IMR-90 (cell line): ENCODE measurements around the gene ASRGL1. TPM values are rescaled to one million over a fixed set of nuclear protein-coding genes. Genes with fewer than 3 reads are reported as not detected.

ENCODE experiments used
- ATAC-seq: fragments of 200-7000 bp; cut with Tn5 transposase; 2 replicates; pipeline ENCODE4 v1.9.1; 2020; ENCODE audit warnings: low read depth, mild to moderate bottlenecking, moderate library complexity
- BruUV-seq: library from RNA; stranded (reverse); fragments of 400-500 nt; replicated peaks from 2 replicates; lab custom pipeline; 2021; lab: Mats Ljungman, UMichigan
- CTCF ChIA-PET: fragments of 300-600 bp; formaldehyde crosslinking; extraction: SDS; loops from one replicate; lab custom pipeline; 2021; ENCODE audit warnings: antibody characterized with exemption; lab: Yijun Ruan, JAX
- POLR2A ChIA-PET: fragments of 300-600 bp; sonication (Branson Sonifier 250); formaldehyde crosslinking; loops from one replicate; lab custom pipeline; 2022; ENCODE audit warnings: antibody characterized with exemption; ENCODE audit not compliant: unreplicated experiment; lab: Charles Lee
- DNase-seq: peaks from one replicate; pipeline ENCODE4 v3.0.0; 2013
- H2AFZ ChIP-seq: replicated peaks from 2 replicates; pipeline ENCODE3; 2013; ENCODE audit warnings: low read length, mild to moderate bottlenecking; ENCODE audit not compliant: poor library complexity
- H2AK5ac ChIP-seq: 2 replicates; pipeline ENCODE4 v1.6.1; 2013; ENCODE audit warnings: low read depth, low read length, inconsistent platforms
- H2AK9ac ChIP-seq: replicated peaks from 2 replicates; pipeline ENCODE3; 2013; ENCODE audit warnings: mild to moderate bottlenecking, low read depth, low read length, moderate library complexity; ENCODE audit not compliant: poor library complexity
- H2BK120ac ChIP-seq: 2 replicates; pipeline ENCODE4 v1.6.1; 2013; ENCODE audit warnings: low read depth, low read length, inconsistent platforms
- H2BK15ac ChIP-seq: 3 replicates; pipeline ENCODE4 v1.6.1; 2013; ENCODE audit warnings: low read depth, low read length, inconsistent platforms
- H2BK20ac ChIP-seq: 2 replicates; pipeline ENCODE4 v1.6.1; 2013; ENCODE audit warnings: low read depth, mild to moderate bottlenecking, inconsistent platforms, low read length, moderate library complexity
- H2BK5ac ChIP-seq: 2 replicates; pipeline ENCODE4 v1.6.1; 2013; ENCODE audit warnings: mild to moderate bottlenecking, low read depth, low read length, inconsistent platforms; ENCODE audit not compliant: poor library complexity, severe bottlenecking
- H3K14ac ChIP-seq: replicated peaks from 2 replicates; pipeline ENCODE4 v1.6.1; 2013; ENCODE audit warnings: low read depth, low read length, inconsistent platforms
- H3K18ac ChIP-seq: 2 replicates; pipeline ENCODE4 v1.6.1; 2013; ENCODE audit warnings: low read depth, low read length, control low read depth
- H3K23ac ChIP-seq: 2 replicates; pipeline ENCODE4 v1.6.1; 2013; ENCODE audit warnings: low read depth, low read length, inconsistent platforms
- H3K27ac ChIP-seq: 2 replicates; pipeline ENCODE4 v1.5.1; 2013; ENCODE audit warnings: mild to moderate bottlenecking, control low read depth, low read length; ENCODE audit not compliant: insufficient read depth
- H3K27me3 ChIP-seq: 2 replicates; pipeline ENCODE4 v1.6.1; 2013; ENCODE audit warnings: low read length; ENCODE audit not compliant: control insufficient read depth, insufficient read depth
- H3K36me3 ChIP-seq: 2 replicates; pipeline ENCODE4 v1.6.1; 2013; ENCODE audit warnings: low read length, mixed read lengths; ENCODE audit not compliant: control insufficient read depth, insufficient read depth
- H3K4ac ChIP-seq: 2 replicates; pipeline ENCODE4 v1.6.1; 2013; ENCODE audit warnings: low read depth, low read length, inconsistent platforms
- H3K4me1 ChIP-seq: 2 replicates; pipeline ENCODE4 v1.6.1; 2013; ENCODE audit warnings: low read length, mixed read lengths; ENCODE audit not compliant: control insufficient read depth, insufficient read depth
- H3K4me2 ChIP-seq: 2 replicates; pipeline ENCODE4 v1.6.1; 2013; ENCODE audit warnings: low read depth, mild to moderate bottlenecking, control low read depth, low read length, moderate library complexity
- H3K4me3 ChIP-seq: 2 replicates; pipeline ENCODE4 v1.5.1; 2013; ENCODE audit warnings: low read depth, mild to moderate bottlenecking, control low read depth, low read length, moderate library complexity; ENCODE audit not compliant: insufficient read depth
- H3K56ac ChIP-seq: 2 replicates; pipeline ENCODE4 v1.6.1; 2013; ENCODE audit warnings: low read length, inconsistent platforms; ENCODE audit not compliant: insufficient read depth; ENCODE audit errors: extremely low read depth
- H3K79me1 ChIP-seq, 2 experiments: 2 replicates each; pipeline ENCODE4 v1.6.1; 2013; ENCODE audit warnings: low read length in 2 of 2, inconsistent platforms in 1 of 2, low read depth in 1 of 2
- H3K9ac ChIP-seq: 2 replicates; pipeline ENCODE4 v1.6.1; 2013; ENCODE audit warnings: low read depth, low read length, control low read depth
- H3K9me1 ChIP-seq: 2 replicates; pipeline ENCODE4 v1.6.1; 2013; ENCODE audit warnings: low read length, inconsistent platforms; ENCODE audit not compliant: insufficient read depth
- H3K9me3 ChIP-seq: 2 replicates; pipeline ENCODE4 v1.6.1; 2013; ENCODE audit warnings: low read length; ENCODE audit not compliant: control insufficient read depth, insufficient read depth
- H4K20me1 ChIP-seq: 2 replicates; pipeline ENCODE4 v1.6.1; 2013; ENCODE audit warnings: low read length, inconsistent platforms; ENCODE audit not compliant: insufficient read depth
- H4K5ac ChIP-seq: 2 replicates; pipeline ENCODE4 v1.6.1; 2013; ENCODE audit warnings: mild to moderate bottlenecking, low read depth, low read length, control low read depth
- H4K8ac ChIP-seq, 2 experiments: 2 replicates each; pipeline ENCODE4 v1.6.1; 2013; ENCODE audit warnings: low read depth in 2 of 2, low read length in 2 of 2, control low read depth in 1 of 2, inconsistent platforms in 1 of 2
- H4K91ac ChIP-seq: 2 replicates; pipeline ENCODE4 v1.6.1; 2013; ENCODE audit warnings: low read depth, low read length, inconsistent platforms; ENCODE audit not compliant: insufficient read depth
- USF2 ChIP-seq: fragments of 150-350 bp; IDR thresholded peaks from 2 replicates; pipeline ENCODE4 v1.6.1; 2017; ENCODE audit warnings: mild to moderate bottlenecking, antibody characterized with exemption, low read length, low read depth
- WGBS, 2 experiments: methylation state at CpG; one replicate each; pipeline versions ENCODE4 v1.1.5 to v1.1.7; 2013; ENCODE audit warnings: missing lambda C conversion rate in 2 of 2; ENCODE audit not compliant: insufficient read length in 1 of 2; ENCODE audit errors: extremely low coverage in 2 of 2; 5-methylcytosine and 5-hydroxymethylcytosine counted together
- dilution Hi-C: fragments of 300-500 bp; cut with HindIII; formaldehyde crosslinking; loops from one replicate; pipeline ENCODE4 v1.14.3; 2018; ENCODE audit warnings: low sequenced_read_pairs; ENCODE audit not compliant: unreplicated experiment
- in situ Hi-C: fragments of 300-500 bp; cut with MboI; formaldehyde crosslinking; loops from 3 replicates; pipeline ENCODE4 v1.14.3; 2019; ENCODE audit warnings: low sequenced_read_pairs, inconsistent platforms, mixed read lengths
- intact Hi-C: fragments of 100-400 bp; cut with micrococcal nuclease; formaldehyde crosslinking; loops from 2 replicates; pipeline ENCODE4 v1.10.0; 2022
- polyA plus RNA-seq, 3 experiments: library from polyadenylated mRNA; depleted of rRNA; stranded (reverse); fragments of >200 nt; gene quantifications; 2 replicates each; pipeline ENCODE4 v1.2.3, GENCODE V29; 2012; ENCODE audit warnings: low replicate concordance in 1 of 3
- total RNA-seq: library from RNA; depleted of rRNA; stranded (reverse); fragments of >200 nt; gene quantifications from 2 replicates; pipeline ENCODE4 v1.2.3, GENCODE V29; 2012

ASRGL1 gene
- total and polyA plus RNA-seq, 2 of the 4 experiments (the other 2 are of a cell fraction), result 0.72 TPM; not detected in 1

- Histone ChIP-seq H3K4me2 (no peak overlapping the region), H2BK15ac (no peak overlapping the region), H2AFZ (no peak overlapping the region), H2BK20ac (no peak overlapping the region), H3K36me3 (no peaks in the 10 kb centered on the region), H3K18ac (no peak overlapping the region), H2AK9ac (no peak overlapping the region), H2BK120ac (no peak overlapping the region), H4K5ac (no peak overlapping the region), H3K79me1 (no peaks in the 10 kb centered on the region), H3K23ac (no peak overlapping the region), H4K20me1 (no peaks in the 10 kb centered on the region), H3K9ac (no peak overlapping the region), H3K27ac (no peak overlapping the region), H3K27me3 (peaks cover 16% of the 10 kb centered on the region), H4K91ac (no peak overlapping the region), H4K8ac (no peak overlapping the region), H3K9me3 (no peaks in the 10 kb centered on the region), H3K9me1 (no peaks in the 10 kb centered on the region), H2AK5ac (no peak overlapping the region), H3K4me3 (no peak overlapping the region), H3K4ac (no peak overlapping the region), H3K4me1 (no peaks in the 10 kb centered on the region), H3K56ac (no peak overlapping the region), H3K14ac (no peak overlapping the region), H2BK5ac (no peak overlapping the region)
- no peak for DNase-seq
- ATAC-seq, result no peak
- CTCF ChIA-PET, result interaction anchor here (0.6 kb wide), 1 partner anchor 14 kb away, joined by 6 read pairs; no protein-coding TSS in a partner anchor
- TF ChIP-seq USF2, result no peak
- no TSS peak for BruUV-seq
- 67% methylated on average over 1 of the region's 9 CpGs; no CpG with 5 or more reads in 1 of the 2 experiments for WGBS, 2 experiments
- in situ Hi-C loops, result loop anchor here (25.0 kb wide), 1 partner anchor 488 kb away; no protein-coding TSS in a partner anchor
- intact Hi-C loops, result loop anchor here (5.0 kb wide), 2 partner anchors 158 to 502 kb away; no protein-coding TSS in a partner anchor
- POLR2A ChIA-PET, result no interaction called here
- dilution Hi-C loops, result no loop called here
These were observed 37.6 kb downstream of the ASRGL1 start for GRCh38 chr11:62374801-62375200.
